Measurements from ENCODE around the gene KCTD1. TPM values are rescaled to one million over a fixed set of nuclear protein-coding genes. Genes with fewer than 3 reads are reported as not detected.

Gene KCTD1
- total and polyA plus RNA-seq, 2 of the 8 experiments (the other 6 are each of a cell fraction or from before 2014, with no cell fraction given) = 7.7 to 14.0 TPM

- no peak overlapping the region for H3K4me2 ChIP-seq (ENCODE audit: insufficient read depth in 1 of 2, low read depth in 2 of 2, low read length in 2 of 2)
- no peak overlapping the region for H2AK5ac ChIP-seq (ENCODE audit: low read depth, low read length)
- H2BK120ac ChIP-seq (replicated peaks; ENCODE audit: low read depth, low read length) = no peak overlapping the region
- peaks cover 0 to 7% (median 5%) of the 10 kb centered on the region in 4 experiments; a peak in 3 of 7 replicates for H3K27me3 ChIP-seq (replicated peaks in 1 of 4; ENCODE audit: control insufficient read depth in 3 of 4, extremely low read depth in 1 of 4, insufficient read depth in 3 of 4, low read length in 3 of 4)
- no peak overlapping the region for H2BK5ac ChIP-seq (ENCODE audit: low read depth, low read length)
- no peak overlapping the region for H3K27ac ChIP-seq (ENCODE audit: low read depth, low read length)
- H2BK12ac ChIP-seq (ENCODE audit: low read depth, low read length) = no peak overlapping the region
- H3K79me1 ChIP-seq (ENCODE audit: low read depth, low read length) = no peaks in the 10 kb centered on the region
- DNase-seq (ENCODE audit: low read depth in 1 of 2, low spot score in 2 of 2) (no peak), FAIRE-seq (no peak)
- H3K18ac ChIP-seq (ENCODE audit: extremely low read depth, low read length) = no peak overlapping the region
- H3K23ac ChIP-seq (ENCODE audit: insufficient read length) = no peak overlapping the region
- H2BK20ac ChIP-seq (ENCODE audit: low read length) = no peak overlapping the region
- no peak overlapping the region for H3K14ac ChIP-seq (ENCODE audit: insufficient read length)
- no peak overlapping the region for H4K91ac ChIP-seq (replicated peaks; ENCODE audit: insufficient read length, low read length)
- H4K8ac ChIP-seq (ENCODE audit: extremely low read depth, insufficient read depth, low read length) = no peak overlapping the region
- no peak overlapping the region for H2AFZ ChIP-seq (ENCODE audit: low read length)
- H3K23me2 ChIP-seq (ENCODE audit: low read depth, low read length) = no peaks in the 10 kb centered on the region
- CTCF ChIA-PET (ENCODE audit: partially characterized antibody) = interaction anchor here (0.7 to 4.8 kb wide), 5 partner anchors 7 to 158 kb away, joined by 3 to 22 read pairs (median 5); no protein-coding TSS in a partner anchor
- TF ChIP-seq YY1 (IDR thresholded peaks at IDR 0.05; ENCODE audit: low read depth, low read length) (no peak), BRCA1 (IDR thresholded peaks at IDR 0.05; ENCODE audit: low read depth, low read length) (no peak), JUND (IDR thresholded peaks at IDR 0.05; ENCODE audit: low read length) (no peak), TCF12 (IDR thresholded peaks at IDR 0.05; ENCODE audit: low read depth, low read length) (no peak), TBP (IDR thresholded peaks at IDR 0.05; ENCODE audit: low read depth, low read length) (no peak), SIRT6 (IDR thresholded peaks at IDR 0.05; ENCODE audit: low read length) (no peak), EZH2 (IDR thresholded peaks at IDR 0.05; ENCODE audit: low read depth, low read length, severe bottlenecking) (no peak)
- no peaks in the 10 kb centered on the region for H4K20me1 ChIP-seq (replicated peaks in 1 of 2; ENCODE audit: control insufficient read depth in 1 of 2, insufficient read depth in 2 of 2, low read length in 2 of 2)
- no peak overlapping the region for H3K9ac ChIP-seq (replicated peaks in 1 of 4; ENCODE audit: extremely low read depth in 1 of 4, low read depth in 3 of 4, low read length in 3 of 4)
- 91% methylated on average over 3 of the region's 3 CpGs; no CpG with 5 or more reads in 1 of the 2 experiments for WGBS, 2 experiments (ENCODE audit: extremely low coverage in 1 of 2, insufficient coverage in 1 of 2, insufficient read length in 1 of 2, insufficient replicate concordance in 2 of 2, low coverage in 1 of 2, low lambda C conversion rate in 2 of 2, missing lambda C conversion rate in 1 of 2)
- no peaks in the 10 kb centered on the region for H3K9me3 ChIP-seq (ENCODE audit: insufficient read depth in 2 of 2, low read depth in 1 of 2, low read length in 1 of 2)
- H3K4me1 ChIP-seq (replicated peaks in 1 of 4; ENCODE audit: control insufficient read depth in 3 of 4, insufficient read depth in 4 of 4, low read length in 3 of 4) = peaks cover 3 to 8% (median 7%) of the 10 kb centered on the region in 4 experiments
- H2BK15ac ChIP-seq (ENCODE audit: low read length) = no peak overlapping the region
- H3K4me3 ChIP-seq (ENCODE audit: extremely low read depth in 1 of 4, insufficient read depth in 2 of 4, low read depth in 3 of 4, low read length in 4 of 4) = no peak overlapping the region
- no peaks in the 10 kb centered on the region for H3K79me2 ChIP-seq (ENCODE audit: control insufficient read depth in 1 of 2, insufficient read depth in 2 of 2, low read length in 2 of 2)
- no peaks in the 10 kb centered on the region; a peak in 1 of 8 replicates for H3K36me3 ChIP-seq (ENCODE audit: control insufficient read depth in 2 of 4, insufficient read depth in 4 of 4, low read length in 3 of 4)
- H3K4ac ChIP-seq (replicated peaks; ENCODE audit: insufficient read length, low read depth, low read length) = no peak overlapping the region
- POLR2A ChIA-PET (ENCODE audit: partially characterized antibody) = no interaction called here
- H3K56ac ChIP-seq (replicated peaks; ENCODE audit: insufficient read length, low read depth, low read length) = no peak overlapping the region
- no peak overlapping the region for H4K5ac ChIP-seq (ENCODE audit: insufficient read length, low read depth, low read length)
Measured at GRCh38 chr18:26461405-26461804, 86.9 kb downstream of the KCTD1 start.

Measured in H1 (cell line).